Ovary (tissue), 9 donors: ENCODE data around the gene NDUFS7. TPM values are rescaled to one million over a fixed set of nuclear protein-coding genes. Genes with fewer than 3 reads are reported as not detected.

Experiments used
- DNase-seq, 5 donors: peaks; one replicate each; pipeline ENCODE4 v3.0.0-alpha.2; 2019 to 2020
- H3K27ac ChIP-seq, 2 donors: fragments of 200-600 bp; one replicate each; pipeline versions ENCODE4 v1.5.1 to v1.8.0; 2019 to 2022
- H3K27me3 ChIP-seq: fragments of 200-600 bp; one replicate; pipeline ENCODE4 v1.8.0; 2022
- H3K36me3 ChIP-seq: fragments of 200-600 bp; sonication (generic); one replicate; pipeline ENCODE4 v1.5.1; 2019
- H3K4me1 ChIP-seq: one replicate; pipeline ENCODE4 v1.8.1; 2013; ENCODE audit warnings: mild to moderate bottlenecking, moderate library complexity; ENCODE audit not compliant: insufficient read depth
- H3K4me3 ChIP-seq: fragments of 200-600 bp; sonication (generic); one replicate; pipeline ENCODE4 v1.5.1; 2017
- H3K9me3 ChIP-seq, 2 donors: fragments of 200-600 bp in 1 of 2; sonication (generic) in 1 of 2; one replicate each; pipeline versions ENCODE4 v1.5.1 to v1.8.1; 2013 to 2019; ENCODE audit warnings: mild to moderate bottlenecking in 1 of 2, moderate library complexity in 1 of 2
- CTCF ChIP-seq, 3 donors: fragments of 450-650 bp in 2 of 3; fragments of 200-600 bp in 1 of 3; IDR thresholded peaks; one replicate each; pipeline versions ENCODE4 v1.5.1 to v1.8.0; 2016 to 2022; ENCODE audit warnings: antibody characterized with exemption in 3 of 3, mild to moderate bottlenecking in 1 of 3
- EP300 ChIP-seq: sonication (generic); formaldehyde crosslinking; IDR thresholded peaks from one replicate; pipeline ENCODE4 v1.6.1; 2017; ENCODE audit warnings: antibody characterized with exemption
- POLR2A ChIP-seq: fragments of 450-650 bp; IDR thresholded peaks from one replicate; pipeline ENCODE4 v1.6.1; 2017; ENCODE audit warnings: antibody characterized with exemption, mild to moderate bottlenecking, moderate library complexity
- WGBS, 3 donors: extraction: QIAGEN DNeasy Blood & Tissue Kit in 1 of 3; methylation state at CpG; one replicate each; pipeline versions ENCODE4 v1.1.5 to v1.1.7; 2013 to 2017; 5-methylcytosine and 5-hydroxymethylcytosine counted together
- intact Hi-C, 4 donors: fragments of 100-400 bp; cut with DNase I; formaldehyde crosslinking; loops; one replicate each; pipeline versions ENCODE4 v1.11.0 to v1.15.1; 2022 to 2023
- polyA plus RNA-seq, 2 donors: library from polyadenylated mRNA; stranded (reverse); fragments of 200-250 nt in 1 of 2; fragments of 350-450 nt in 1 of 2; fragmentation: Illumina TruSeq in 1 of 2; extraction: RNeasy Lipid Tissue Mini Kit (QIAGEN cat#74804) in 1 of 2; gene quantifications; one replicate each; pipeline ENCODE4 v1.2.3, GENCODE V29; 2013 to 2014
- total RNA-seq, 7 donors: library from RNA; depleted of rRNA in 2 of 7; stranded (reverse); fragments of >200 nt in 2 of 7; fragmentation: NEBNext Ultra II Directional in 3 of 7; extraction: Animal tissue kit (Norgen Biotek cat#: 25700) in 3 of 7; gene quantifications; one replicate each; pipeline versions ENCODE4 v1.1.0 to v1.2.4, GENCODE V29; 2016 to 2023
- donor health status: DM: no; HTN: no; CAD: no; lungs with moderate emphysema.
- donor health status: DM: no; HTN: no; CAD: no.
- donor health status: Bipolar disorder and iron deficiency.
- donor health status: DM: yes; HTN: yes; CAD: no.
- donor health status: DM: no; HTN: no; CAD: no.
- donor health status: DM: yes; HTN: yes; CAD: no.

Gene NDUFS7
- total and polyA plus RNA-seq, 9 donors, result 0.72 to 112 (median 79.9) TPM

- Histone ChIP-seq H3K27ac (no peak overlapping the region), H3K9me3 (no peaks in the 10 kb centered on the region), H3K36me3 (no peaks in the 10 kb centered on the region), H3K4me1 (no peaks in the 10 kb centered on the region), H3K27me3 (no peaks in the 10 kb centered on the region), H3K4me3 (no peak overlapping the region)
- intact Hi-C loops, result loop anchor here in 1 of 4 donors (10.0 kb wide), 1 partner anchor 114 kb away; the partner anchor contains the start of gene FAM174C
- no peak for DNase-seq
- 92 to 94% (median 93%) methylated on average over 15 to 17 of the region's 17 CpGs for WGBS, 3 donors
- TF ChIP-seq EP300, result no peak
- no peak for TF ChIP-seq POLR2A
- TF ChIP-seq CTCF (IDR thresholded peaks at IDR 0.05), result no peak
Observed at GRCh38 chr19:1388637-1389026, 4.9 kb downstream of the NDUFS7 start.

GRCh38 chr19:1389033-1389940 lies 5.6 kb downstream of the NDUFS7 start:
- intact Hi-C loops, result loop anchor here in 1 of 4 donors (10.0 kb wide), 1 partner anchor 114 kb away; the partner anchor contains the start of gene FAM174C
- Histone ChIP-seq H3K36me3 (no peaks in the 10 kb centered on the region), H3K27me3 (no peaks in the 10 kb centered on the region), H3K4me1 (no peaks in the 10 kb centered on the region), H3K27ac (no peak overlapping the region), H3K9me3 (no peaks in the 10 kb centered on the region), H3K4me3 (no peak overlapping the region)
- 89 to 90% (median 90%) methylated on average over 39 of the region's 39 CpGs for WGBS, 3 donors
- TF ChIP-seq POLR2A (no peak), EP300 (no peak), CTCF (IDR thresholded peaks at IDR 0.05) (no peak)
- no peak for DNase-seq

DNA sequence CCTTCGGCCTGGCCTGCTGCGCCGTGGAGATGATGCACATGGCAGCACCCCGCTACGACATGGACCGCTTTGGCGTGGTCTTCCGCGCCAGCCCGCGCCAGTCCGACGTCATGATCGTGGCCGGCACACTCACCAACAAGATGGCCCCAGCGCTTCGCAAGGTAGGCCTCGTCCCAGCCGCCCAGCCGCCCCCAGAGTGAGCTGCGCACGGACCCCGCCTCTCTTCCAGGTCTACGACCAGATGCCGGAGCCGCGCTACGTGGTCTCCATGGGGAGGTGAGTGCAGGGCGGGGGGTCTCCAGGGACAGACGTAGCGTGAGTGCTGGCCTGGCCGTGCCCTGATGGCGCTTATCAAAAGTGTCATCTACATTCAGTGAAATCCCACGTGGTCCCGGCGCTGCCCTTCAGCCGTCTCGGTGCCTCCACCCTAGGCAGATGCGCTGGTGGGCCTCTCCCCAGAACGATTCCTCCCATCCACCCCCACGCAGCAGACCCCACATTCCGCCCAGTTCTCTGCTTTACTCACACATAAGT lies 7.2 kb downstream of the NDUFS7 start:
- WGBS, 3 donors, result 88 to 91% (median 89%) methylated on average over 42 of the region's 42 CpGs
- Histone ChIP-seq H3K36me3 (no peaks in the 10 kb centered on the region), H3K9me3 (no peaks in the 10 kb centered on the region), H3K4me3 (no peak overlapping the region), H3K4me1 (no peaks in the 10 kb centered on the region), H3K27ac (no peak overlapping the region), H3K27me3 (no peaks in the 10 kb centered on the region)
- intact Hi-C loops, result no loop called here
- TF ChIP-seq CTCF (IDR thresholded peaks at IDR 0.05) (no peak), EP300 (no peak), POLR2A (no peak)
- no peak for DNase-seq

GRCh38 chr19:1392407-1392806 lies 8.7 kb downstream of the NDUFS7 start:
- Histone ChIP-seq H3K9me3 (no peaks in the 10 kb centered on the region), H3K27me3 (no peaks in the 10 kb centered on the region), H3K4me1 (no peaks in the 10 kb centered on the region), H3K36me3 (no peaks in the 10 kb centered on the region), H3K4me3 (no peak overlapping the region), H3K27ac (no peak overlapping the region)
- 92 to 94% (median 92%) methylated on average over 15 of the region's 15 CpGs for WGBS, 3 donors
- no peak for TF ChIP-seq EP300
- no peak for TF ChIP-seq CTCF (IDR thresholded peaks at IDR 0.05)
- TF ChIP-seq POLR2A, result no peak
- intact Hi-C loops, result no loop called here
- no peak for DNase-seq
